WI38 (cell line): ENCODE measurements around the gene ACIN1.

Experiments
- H3K4me3 ChIP-seq: 2 replicates; pipeline ENCODE4 v1.5.1; 2011; ENCODE audit warnings: low read depth, mild to moderate bottlenecking, control low read depth, low read length
- TF ChIP-seq, protein P1 (sequence below): IDR thresholded peaks from 2 replicates; pipeline ENCODE4 v1.5.1; 2012; ENCODE audit warnings: low read depth, mild to moderate bottlenecking, control low read depth, low read length

ACIN1 gene

DNA sequence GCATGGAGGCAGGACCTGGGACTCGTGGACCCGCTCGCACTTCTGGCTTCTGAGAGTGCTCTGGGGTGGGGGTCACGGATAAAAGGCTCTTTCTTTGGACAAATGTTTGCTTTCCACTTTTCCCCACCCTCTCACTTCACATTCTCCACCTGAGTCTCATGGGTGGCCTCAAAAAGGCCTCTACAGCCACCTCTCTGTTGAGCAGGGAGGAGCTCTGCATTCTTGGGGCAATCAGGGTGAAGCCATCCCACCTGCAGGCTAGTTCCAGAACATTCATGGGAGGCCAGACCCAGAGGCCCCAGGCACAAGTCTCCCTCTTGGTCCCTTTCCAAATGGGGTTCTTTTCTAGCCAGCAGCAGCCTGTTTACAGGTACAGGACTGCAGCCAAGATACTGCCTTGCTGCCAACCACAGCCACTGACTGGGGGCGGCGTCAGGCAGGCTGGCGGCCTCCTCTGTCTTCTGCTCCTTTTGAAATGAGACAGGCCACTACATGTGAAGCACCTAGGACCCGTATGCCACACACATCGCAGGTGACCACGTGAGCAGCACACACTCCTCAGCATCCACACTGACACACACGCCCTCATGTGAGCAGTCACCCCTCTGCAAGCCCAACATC is 42.4 kb upstream of the ACIN1 start:
- TF ChIP-seq, protein P1, sequence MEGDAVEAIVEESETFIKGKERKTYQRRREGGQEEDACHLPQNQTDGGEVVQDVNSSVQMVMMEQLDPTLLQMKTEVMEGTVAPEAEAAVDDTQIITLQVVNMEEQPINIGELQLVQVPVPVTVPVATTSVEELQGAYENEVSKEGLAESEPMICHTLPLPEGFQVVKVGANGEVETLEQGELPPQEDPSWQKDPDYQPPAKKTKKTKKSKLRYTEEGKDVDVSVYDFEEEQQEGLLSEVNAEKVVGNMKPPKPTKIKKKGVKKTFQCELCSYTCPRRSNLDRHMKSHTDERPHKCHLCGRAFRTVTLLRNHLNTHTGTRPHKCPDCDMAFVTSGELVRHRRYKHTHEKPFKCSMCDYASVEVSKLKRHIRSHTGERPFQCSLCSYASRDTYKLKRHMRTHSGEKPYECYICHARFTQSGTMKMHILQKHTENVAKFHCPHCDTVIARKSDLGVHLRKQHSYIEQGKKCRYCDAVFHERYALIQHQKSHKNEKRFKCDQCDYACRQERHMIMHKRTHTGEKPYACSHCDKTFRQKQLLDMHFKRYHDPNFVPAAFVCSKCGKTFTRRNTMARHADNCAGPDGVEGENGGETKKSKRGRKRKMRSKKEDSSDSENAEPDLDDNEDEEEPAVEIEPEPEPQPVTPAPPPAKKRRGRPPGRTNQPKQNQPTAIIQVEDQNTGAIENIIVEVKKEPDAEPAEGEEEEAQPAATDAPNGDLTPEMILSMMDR, result no peak
- no peak overlapping the region for H3K4me3 ChIP-seq

- TF ChIP-seq, protein P1, result no peak
- no peak overlapping the region for H3K4me3 ChIP-seq
Observed at GRCh38 chr14:23136566-23137133, 41.7 kb upstream of the ACIN1 start.

- H3K4me3 ChIP-seq, result no peak overlapping the region
- TF ChIP-seq, protein P1, result no peak
Observed at GRCh38 chr14:23132970-23133369, 38.0 kb upstream of the ACIN1 start.

DNA sequence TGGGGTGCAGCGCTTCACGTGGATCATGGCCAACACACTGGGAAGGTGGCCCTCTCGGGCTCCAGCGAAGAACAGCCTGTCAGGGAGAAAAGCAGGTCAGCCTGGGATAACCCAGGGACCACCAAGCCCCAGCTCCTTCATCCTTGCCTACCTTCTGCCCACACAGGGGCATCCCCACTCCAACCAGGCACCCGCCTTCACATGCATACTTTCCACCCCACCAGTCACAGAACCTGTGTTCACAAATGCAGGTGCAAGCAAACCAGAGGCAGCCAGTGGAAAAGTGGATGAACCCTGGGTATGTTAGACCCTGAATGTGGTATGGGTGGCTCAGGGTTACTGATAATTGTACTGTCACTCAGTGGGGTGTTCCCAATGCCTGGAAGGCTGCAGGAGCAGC is 36.5 kb upstream of the ACIN1 start:
- no peak overlapping the region for H3K4me3 ChIP-seq
- TF ChIP-seq, protein P1, result no peak

- TF ChIP-seq, protein P1, result no peak
- H3K4me3 ChIP-seq, result no peak overlapping the region
Observed at GRCh38 chr14:23130871-23131270, 35.9 kb upstream of the ACIN1 start.

GRCh38 chr14:23129759-23130316 is 34.9 kb upstream of the ACIN1 start:
- no peak overlapping the region for H3K4me3 ChIP-seq
- TF ChIP-seq, protein P1, result no peak

- TF ChIP-seq, protein P1, result no peak
Observed at GRCh38 chr14:23128969-23129758, 34.2 kb upstream of the ACIN1 start.

More at GRCh38 chr14:23128969-23129758, 34.2 kb upstream of the ACIN1 start:
- no peak overlapping the region for H3K4me3 ChIP-seq
